Lower leg skin (tissue), 4 donors: ENCODE measurements around the gene RAD17. TPM values are rescaled to one million over a fixed set of nuclear protein-coding genes. Genes with fewer than 3 reads are reported as not detected.

Source experiments
- DNase-seq, 2 donors: peaks; one replicate each; pipeline ENCODE4 v3.0.0-alpha.2; 2019; ENCODE audit warnings: low spot score in 2 of 2
- H3K4me3 ChIP-seq: fragments of 200-600 bp; sonication (generic); 2 replicates; pipeline ENCODE4 v1.5.1; 2017; ENCODE audit warnings: mild to moderate bottlenecking, low read depth; ENCODE audit not compliant: poor library complexity, severe bottlenecking
- CTCF ChIP-seq, 3 donors: fragments of 450-650 bp; IDR thresholded peaks; one replicate each; pipeline ENCODE4 v1.5.1; 2016; ENCODE audit warnings: antibody characterized with exemption in 3 of 3, mild to moderate bottlenecking in 3 of 3, moderate library complexity in 2 of 3
- POLR2A ChIP-seq, 2 donors: fragments of 450-650 bp; IDR thresholded peaks; one replicate each; pipeline ENCODE4 v1.6.1; 2016 to 2017; ENCODE audit warnings: antibody characterized with exemption in 2 of 2, mild to moderate bottlenecking in 1 of 2, moderate library complexity in 1 of 2
- WGBS, 2 donors: methylation state at CpG; one replicate each; pipeline ENCODE4 v1.1.5; 2018; 5-methylcytosine and 5-hydroxymethylcytosine counted together
- intact Hi-C: fragments of 100-400 bp; cut with DNase I; formaldehyde crosslinking; loops from one replicate; pipeline ENCODE4 v1.15.0; 2023; ENCODE audit warnings: low total_unique reads
- total RNA-seq, 4 donors: library from RNA; depleted of rRNA; stranded (reverse); fragments of >200 nt; gene quantifications; one replicate each; pipeline ENCODE4 v1.1.0, GENCODE V29; 2016

Gene RAD17
- total RNA-seq, 4 donors from 2014 or later: 9.0 to 21.2 (median 12.9) TPM

- intact Hi-C loops: no loop called here
- TF ChIP-seq CTCF (IDR thresholded peaks at IDR 0.05): no peak
- TF ChIP-seq POLR2A (IDR thresholded peaks at IDR 0.05): no peak
- 92 to 97% methylated on average over 1 of the region's 1 CpG for WGBS, 2 donors
Measured at GRCh38 chr5:69462170-69462569, 92.6 kb downstream of the RAD17 start.

More at GRCh38 chr5:69462170-69462569, 92.6 kb downstream of the RAD17 start:
- no peak for DNase-seq
- no peak overlapping the region for H3K4me3 ChIP-seq

Other genes with a start within 250 kb of the RAD17 start
- 10 to 100 TPM in 2 of 4 donors, 1 to 10 TPM in 2; 5.7 to 10.6 (median 8.5) TPM for gene CCNB1, start 202.7 kb upstream of the RAD17 start, total RNA-seq
- 10 to 100 TPM in 1 of 4 donors, 1 to 10 TPM in 3; 5.4 to 10.5 (median 6.0) TPM for gene CENPH, start 180.2 kb upstream of the RAD17 start, total RNA-seq
- gene CDK7, start 134.9 kb upstream of the RAD17 start, total RNA-seq: 10 to 100 TPM; 29.4 to 67.6 (median 35.7) TPM
- gene CCDC125, start 37.0 kb upstream of the RAD17 start, total RNA-seq: 1 to 10 TPM; 4.1 to 6.0 (median 5.5) TPM
- gene AK6, start 298 bp upstream of the RAD17 start, total RNA-seq: 10 to 100 TPM; 10.5 to 19.1 (median 15.0) TPM
- gene TAF9, start 298 bp upstream of the RAD17 start, total RNA-seq: 10 to 100 TPM; 26.8 to 48.1 (median 31.2) TPM
- gene MARVELD2, start 45.3 kb downstream of the RAD17 start, total RNA-seq: 10 to 100 TPM; 16.7 to 24.4 (median 18.8) TPM
- gene OCLN, start 123.0 kb downstream of the RAD17 start, total RNA-seq: 100 to 1,000 TPM in 1 of 4 donors, 10 to 100 TPM in 3; 71.0 to 102 (median 89.6) TPM
- gene GTF2H2C, start 190.4 kb downstream of the RAD17 start, total RNA-seq: 10 to 100 TPM in 3 of 4 donors, 1 to 10 TPM in 1; 4.3 to 14.5 (median 13.3) TPM